Hindlimb muscle (tissue), 1 donor: ENCODE measurements around the gene KCNG2. TPM values are rescaled to one million over a fixed set of nuclear protein-coding genes. Genes with fewer than 3 reads are reported as not detected.
"Not testable (repeated sequence)": the region's sequence is repeated elsewhere in the genome, so short reads cannot be mapped to it uniquely, and the experiment has no call there.

Source experiments
- DNase-seq: peaks from one replicate; pipeline ENCODE4 v3.0.0-alpha.2; 2013
- polyA plus RNA-seq: library from polyadenylated mRNA; unstranded; fragments of 120-200 nt; gene quantifications from one replicate; pipeline ENCODE4 v1.2.1, GENCODE V29; 2013; ENCODE audit not compliant: insufficient read length

Gene KCNG2
- polyA plus RNA-seq, 1 donor = 0.86 TPM

DNA sequence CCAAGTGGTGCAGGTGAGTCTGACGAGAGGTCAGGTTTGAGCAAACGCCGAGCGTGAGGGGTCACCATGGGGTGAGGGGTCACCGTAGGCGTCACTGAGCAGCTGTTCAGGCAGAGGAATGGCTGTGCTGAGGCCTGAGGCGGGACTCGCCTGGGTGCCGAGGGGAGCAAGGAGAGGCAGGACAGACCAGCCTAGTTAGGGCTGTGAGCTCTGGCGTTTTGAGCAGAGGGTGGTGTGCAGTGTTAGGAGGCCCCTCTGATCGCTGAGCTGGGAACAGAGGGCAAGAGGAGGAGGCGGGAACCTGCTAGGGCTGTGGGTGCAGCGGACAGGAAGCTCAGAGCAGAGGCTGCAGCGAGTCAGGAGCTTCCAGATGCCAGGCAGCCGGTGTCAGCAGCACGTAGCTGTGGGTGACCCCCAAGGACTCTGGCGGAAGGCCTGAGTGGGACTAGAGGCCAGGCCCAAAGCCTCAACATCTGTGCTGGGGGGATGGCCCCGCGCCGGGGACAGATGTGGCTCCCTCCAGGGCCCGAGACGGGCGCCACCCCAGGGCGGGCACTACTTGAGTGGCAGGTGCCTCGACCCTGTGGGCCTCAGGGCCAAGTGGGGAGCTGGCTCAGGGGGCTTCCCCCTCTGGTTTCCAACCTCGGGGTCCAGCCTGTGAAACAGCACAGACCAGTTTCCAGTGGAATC is 55.7 kb downstream of the KCNG2 start:
- DNase-seq = no peak

DNA sequence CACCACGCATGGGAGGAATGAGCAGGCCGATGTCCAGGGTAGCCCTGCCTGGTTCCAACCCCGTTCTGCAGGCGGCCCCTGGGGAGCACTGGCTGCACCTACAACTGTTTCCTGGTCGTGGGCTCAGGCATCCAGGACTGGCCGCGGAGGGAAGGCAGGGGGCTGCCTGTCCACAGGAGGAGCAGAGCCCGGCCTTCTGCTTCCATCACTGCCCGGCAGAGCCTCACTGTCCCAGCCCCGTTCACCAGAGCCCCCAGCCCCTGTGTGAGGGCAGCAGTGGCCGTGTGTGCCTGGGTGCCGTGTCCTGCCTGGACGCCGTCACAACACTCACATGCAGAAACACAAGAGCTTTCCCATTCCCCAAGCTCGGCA is 56.2 kb downstream of the KCNG2 start:
- DNase-seq = no peak

DNA sequence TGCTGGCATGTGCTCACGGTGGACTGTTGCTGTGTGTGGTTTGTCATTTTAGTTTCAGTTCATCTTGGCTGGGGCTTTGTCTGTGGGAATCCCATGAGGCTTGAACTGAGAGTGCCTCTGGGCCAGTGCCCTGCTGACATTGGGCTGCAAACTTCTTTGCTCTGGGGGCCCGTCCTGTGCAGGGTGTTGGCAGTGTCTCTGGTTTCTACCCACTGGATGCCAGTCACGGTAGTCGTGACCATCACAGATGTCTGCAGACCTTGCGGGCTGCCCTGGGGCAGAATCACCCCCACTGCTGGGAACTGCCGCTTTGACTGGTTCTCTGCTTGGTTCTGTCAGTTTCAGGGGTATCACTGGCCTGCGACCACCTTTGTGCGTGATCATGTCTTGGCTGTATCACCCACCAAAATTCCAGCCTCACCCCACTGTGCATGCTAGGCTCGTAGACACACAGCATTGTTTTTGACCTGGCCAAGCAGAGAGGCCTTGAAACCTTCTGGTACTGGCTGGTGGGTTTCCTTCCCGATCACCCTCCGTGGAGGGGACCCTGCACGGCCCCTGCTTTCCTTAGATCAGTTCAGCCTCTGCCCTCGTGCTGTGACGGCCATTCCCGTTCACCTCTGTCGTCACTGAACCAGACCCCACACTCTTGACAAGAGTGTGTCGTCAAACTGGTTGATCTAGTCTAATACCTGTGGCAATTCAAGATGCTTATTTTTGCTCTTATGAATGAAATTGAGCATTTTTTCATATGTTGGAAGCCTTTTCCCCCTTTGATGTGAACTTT is 57.6 kb downstream of the KCNG2 start:
- no peak for DNase-seq

- DNase-seq = peak; percentile 52
Observed at GRCh38 chr18:79856119-79857007, 58.6 kb downstream of the KCNG2 start.

- DNase-seq = no peak
Observed at GRCh38 chr18:79857082-79857671, 59.4 kb downstream of the KCNG2 start.

DNA sequence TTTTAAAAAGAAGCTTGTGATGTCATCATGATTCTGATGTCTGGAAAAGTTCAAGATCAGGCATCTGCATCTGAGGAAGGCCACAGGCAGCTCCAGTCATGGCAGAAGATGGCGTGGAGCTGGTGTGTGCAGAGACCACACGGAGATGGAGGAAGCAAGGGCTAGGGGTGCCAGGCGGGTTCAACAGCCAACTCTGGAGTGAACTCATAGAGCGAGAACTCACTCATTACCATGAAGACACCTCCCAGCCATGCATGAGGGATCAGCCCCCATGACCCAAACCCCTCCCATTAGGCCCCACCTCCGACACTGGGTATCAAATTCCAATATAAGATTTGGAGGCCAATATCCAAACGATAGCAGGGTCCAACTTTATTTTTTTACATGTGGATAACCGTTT is 61.6 kb downstream of the KCNG2 start:
- DNase-seq = no peak

DNA sequence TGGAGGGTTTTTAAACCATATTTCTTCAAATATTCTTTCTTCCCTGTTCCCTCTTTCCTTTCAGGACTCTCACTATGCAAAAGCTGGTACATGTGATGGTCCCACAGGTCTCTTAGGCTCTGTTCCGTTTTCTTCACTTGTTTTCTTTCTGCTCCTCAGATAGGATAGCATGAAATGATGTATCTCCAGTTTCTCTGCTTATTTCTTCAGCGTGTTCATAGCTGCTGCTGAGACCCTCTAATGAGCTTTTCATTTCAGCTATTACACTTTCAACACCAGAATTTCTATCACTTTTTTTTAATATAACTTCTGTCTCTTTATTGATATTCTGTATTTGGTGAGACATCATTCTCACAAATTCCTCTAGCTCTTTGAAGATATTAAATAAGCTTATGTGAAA is 63.9 kb downstream of the KCNG2 start:
- DNase-seq = no peak

- no peak for DNase-seq
Observed at GRCh38 chr18:79862562-79862961, 64.8 kb downstream of the KCNG2 start.

DNA sequence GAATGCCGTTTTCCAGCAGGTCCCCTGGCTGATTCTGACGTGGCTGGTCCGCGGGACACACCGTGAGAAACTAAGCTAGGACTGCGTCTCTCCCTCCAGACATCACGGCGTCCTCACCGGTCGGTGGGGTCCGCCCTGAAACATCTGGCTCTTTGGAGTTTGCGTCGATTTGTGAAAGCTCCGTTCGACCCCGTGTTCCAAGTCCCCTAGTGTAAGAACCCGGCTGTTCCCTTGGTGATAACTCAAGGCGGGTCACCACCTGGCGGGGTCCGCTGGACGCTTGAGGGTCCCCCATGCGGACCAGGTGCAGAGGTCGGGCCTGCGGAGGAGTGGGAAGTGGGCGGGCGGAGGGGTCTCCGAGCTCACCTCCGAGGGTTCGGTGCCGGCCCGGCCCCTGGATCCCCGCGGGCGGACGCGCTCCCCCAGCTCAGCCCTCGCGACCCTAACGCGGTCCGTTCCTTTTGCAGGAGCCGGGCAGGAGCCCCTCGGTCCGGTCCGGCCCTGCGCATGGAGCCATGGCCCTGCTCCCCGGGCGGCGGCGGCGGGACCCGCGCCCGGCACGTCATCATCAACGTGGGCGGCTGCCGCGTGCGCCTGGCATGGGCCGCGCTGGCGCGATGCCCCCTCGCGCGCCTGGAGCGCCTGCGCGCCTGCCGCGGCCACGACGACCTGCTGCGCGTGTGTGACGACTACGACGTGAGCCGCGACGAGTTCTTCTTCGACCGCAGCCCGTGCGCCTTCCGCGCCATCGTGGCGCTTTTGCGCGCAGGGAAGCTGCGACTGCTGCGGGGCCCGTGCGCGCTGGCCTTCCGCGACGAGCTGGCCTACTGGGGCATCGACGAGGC is 65.6 kb downstream of the KCNG2 start:
- DNase-seq = no peak

- no peak for DNase-seq
Observed at GRCh38 chr18:79864006-79864725, 66.4 kb downstream of the KCNG2 start.

- not testable (repeated sequence) for DNase-seq
Observed at GRCh38 chr18:79864955-79865354, 67.2 kb downstream of the KCNG2 start.

GRCh38 chr18:79865951-79866350 is 68.2 kb downstream of the KCNG2 start:
- DNase-seq = not testable (repeated sequence)

DNA sequence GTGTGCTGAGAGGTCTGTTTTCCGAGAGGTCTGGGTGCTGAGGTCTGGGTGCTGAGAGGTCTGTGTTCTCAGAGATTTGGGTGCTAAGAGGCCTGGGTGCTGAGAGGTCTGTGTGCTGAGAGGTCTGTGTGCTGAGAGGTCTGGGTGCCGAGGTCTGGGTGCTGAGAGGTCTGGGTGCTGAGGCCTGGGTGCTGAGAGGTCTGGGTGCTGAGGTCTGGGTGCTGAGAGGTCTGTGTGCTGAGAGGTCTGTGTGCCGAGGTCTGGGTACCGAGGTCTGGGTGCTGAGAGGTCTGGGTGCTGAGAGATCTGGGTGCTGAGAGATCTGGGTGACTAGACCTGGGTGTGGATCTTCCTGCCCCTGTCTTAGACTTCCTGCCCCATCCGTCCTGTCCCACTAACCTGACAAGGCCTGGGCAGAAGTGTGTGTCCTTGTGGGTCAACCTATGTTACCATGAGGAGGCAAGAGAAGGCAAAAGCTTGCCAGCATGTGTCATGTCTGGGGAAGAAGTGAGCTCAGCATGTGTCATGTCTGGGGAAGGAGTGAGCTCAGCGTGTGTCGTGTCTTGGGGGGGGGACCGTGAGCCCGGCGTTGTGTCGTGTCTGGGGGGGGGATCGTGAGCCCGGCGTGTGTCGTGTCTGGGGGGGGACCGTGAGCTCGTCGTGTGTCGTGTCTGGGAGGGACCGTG is 69.3 kb downstream of the KCNG2 start:
- DNase-seq = no peak

- DNase-seq = no peak
Observed at GRCh38 chr18:79867666-79868065, 69.9 kb downstream of the KCNG2 start.

- DNase-seq = no peak
Observed at GRCh38 chr18:79868168-79868784, 70.5 kb downstream of the KCNG2 start.

DNA sequence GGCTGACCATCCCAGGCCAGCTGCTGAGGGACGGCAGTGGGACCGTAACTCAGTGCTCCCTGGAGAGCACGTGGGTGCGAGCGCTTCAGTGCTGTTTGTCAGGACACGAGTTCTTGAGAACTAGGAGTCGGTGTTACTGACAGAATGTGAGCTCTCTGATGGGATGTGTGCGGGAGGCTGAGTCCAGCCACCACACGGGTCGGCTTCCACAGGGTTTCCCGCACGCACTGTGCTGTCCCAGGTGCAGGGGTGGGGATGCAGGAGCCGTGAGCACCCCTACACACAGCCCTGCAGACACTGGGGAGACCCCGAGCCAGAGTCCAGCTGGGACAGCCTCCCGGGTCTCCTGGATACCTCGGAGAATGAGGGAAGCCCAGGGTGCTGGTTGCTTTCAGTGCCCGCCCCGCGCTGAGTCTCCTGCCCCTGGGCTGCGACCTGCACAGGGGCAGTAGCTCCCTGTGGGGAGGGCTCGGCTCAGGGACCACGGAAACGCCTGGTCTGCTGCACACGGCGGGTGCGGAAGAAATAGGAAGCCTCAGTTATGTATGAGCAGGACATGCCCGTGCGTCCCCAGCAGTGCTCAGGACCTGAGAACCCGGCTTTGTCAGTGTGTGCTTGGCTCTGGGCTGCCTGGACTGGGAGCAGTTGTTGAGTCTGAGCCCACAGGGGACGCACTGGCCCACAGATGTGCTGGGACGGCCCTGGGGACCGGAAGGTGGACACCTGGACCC is 71.2 kb downstream of the KCNG2 start:
- DNase-seq = no peak

DNA sequence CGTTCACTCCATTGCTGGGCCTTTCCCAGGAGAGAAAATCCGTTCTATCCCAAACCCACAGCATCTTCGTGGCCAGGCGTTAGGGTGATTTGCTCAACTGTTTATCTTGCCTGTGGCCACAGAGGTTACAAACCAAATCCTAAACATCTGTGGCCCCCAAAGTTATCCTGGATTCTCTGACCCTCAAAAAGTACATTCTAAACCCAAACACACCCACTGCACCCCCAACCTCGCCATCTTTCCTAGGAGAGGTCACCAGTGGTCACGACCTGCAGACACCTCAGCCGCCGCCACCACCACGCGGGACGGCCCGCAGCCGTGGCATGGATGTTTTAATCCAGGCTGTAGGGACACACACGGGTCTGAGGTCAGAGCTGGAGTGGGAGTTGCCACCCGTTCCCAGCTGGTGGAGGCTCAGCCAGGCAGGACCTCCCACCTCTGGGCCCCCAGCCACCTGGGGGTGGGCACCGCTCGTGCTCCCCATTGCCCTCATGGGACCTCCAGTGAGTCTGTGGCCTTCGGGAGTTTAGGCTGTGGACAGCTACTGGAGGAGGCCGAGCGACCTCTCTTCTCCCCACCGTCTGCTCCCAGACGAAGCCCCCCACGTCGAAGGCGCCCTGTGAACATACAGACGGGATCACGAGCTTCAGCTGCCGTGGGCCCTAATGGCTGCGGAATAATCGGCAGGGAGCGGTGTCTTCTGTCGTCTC is 72.0 kb downstream of the KCNG2 start:
- DNase-seq = no peak

- DNase-seq = no peak
Observed at GRCh38 chr18:79870301-79871025, 72.7 kb downstream of the KCNG2 start.
